Mesenchymal stem cell (in vitro differentiated cells and primary cell): Measurements from ENCODE around the gene SHISA2.

Experiments
- DNase-seq: peaks from one replicate; pipeline ENCODE4 v3.0.0-alpha.2; 2013
- H2AFZ ChIP-seq: one replicate; pipeline ENCODE4 v1.6.1; 2013; ENCODE audit warnings: low read depth, mild to moderate bottlenecking, control low read depth, inconsistent platforms, low read length, moderate library complexity
- H2AK5ac ChIP-seq: 2 replicates; pipeline ENCODE4 v1.6.1; 2013; ENCODE audit warnings: low read length, moderate library complexity, mild to moderate bottlenecking, inconsistent platforms; ENCODE audit not compliant: severe bottlenecking
- H2BK120ac ChIP-seq: one replicate; pipeline ENCODE4 v1.6.1; 2013; ENCODE audit warnings: low read depth, mild to moderate bottlenecking, inconsistent platforms, low read length, moderate library complexity
- H2BK12ac ChIP-seq, 2 experiments: one replicate each; pipeline ENCODE4 v1.6.1; 2013; ENCODE audit warnings: inconsistent platforms in 2 of 2, low read length in 2 of 2, mild to moderate bottlenecking in 2 of 2, moderate library complexity in 2 of 2, control low read depth in 1 of 2
- H2BK15ac ChIP-seq: one replicate; pipeline ENCODE4 v1.6.1; 2013; ENCODE audit warnings: mild to moderate bottlenecking, low read depth, inconsistent platforms; ENCODE audit not compliant: poor library complexity, severe bottlenecking
- H2BK5ac ChIP-seq: 2 replicates; pipeline ENCODE4 v1.6.1; 2013; ENCODE audit warnings: low read depth, mild to moderate bottlenecking, low read length, control low read depth, inconsistent platforms; ENCODE audit not compliant: poor library complexity, severe bottlenecking
- H3K14ac ChIP-seq, 2 experiments: one replicate each; pipeline ENCODE4 v1.6.1; 2013; ENCODE audit warnings: inconsistent platforms in 2 of 2, low read length in 2 of 2, control low read depth in 1 of 2, mild to moderate bottlenecking in 1 of 2, moderate library complexity in 1 of 2
- H3K18ac ChIP-seq, 2 experiments: one replicate each; pipeline ENCODE4 v1.6.1; 2013; ENCODE audit warnings: inconsistent platforms in 2 of 2, low read length in 2 of 2, control low read depth in 1 of 2, low read depth in 1 of 2, mild to moderate bottlenecking in 1 of 2
- H3K23ac ChIP-seq, 2 experiments: one replicate each; pipeline ENCODE4 v1.6.1; 2013; ENCODE audit warnings: inconsistent platforms in 2 of 2, low read length in 2 of 2, mild to moderate bottlenecking in 2 of 2, moderate library complexity in 2 of 2, control low read depth in 1 of 2
- H3K27ac ChIP-seq: 2 replicates; pipeline ENCODE4 v1.5.1; 2013; ENCODE audit warnings: mild to moderate bottlenecking, moderate library complexity, low read length, control low read depth, inconsistent platforms; ENCODE audit not compliant: poor library complexity, severe bottlenecking
- H3K27me3 ChIP-seq, 2 experiments: 2 replicates each; pipeline versions ENCODE4 v1.6.1 to v1.7.0; 2013; ENCODE audit warnings: low read length in 2 of 2, mild to moderate bottlenecking in 2 of 2, moderate library complexity in 2 of 2, control low read depth in 1 of 2, inconsistent platforms in 1 of 2; ENCODE audit not compliant: control insufficient read depth in 1 of 2, insufficient read depth in 1 of 2
- H3K36me3 ChIP-seq, 2 experiments: 2 replicates each; pipeline versions ENCODE4 v1.6.1 to v1.7.0; 2013; ENCODE audit warnings: low read length in 2 of 2, control low read depth in 1 of 2, inconsistent platforms in 1 of 2, low read depth in 1 of 2, mild to moderate bottlenecking in 1 of 2; ENCODE audit not compliant: insufficient read depth in 2 of 2, control insufficient read depth in 1 of 2
- H3K4ac ChIP-seq, 2 experiments: one replicate each; pipeline ENCODE4 v1.6.1; 2013; ENCODE audit warnings: inconsistent platforms in 2 of 2, low read length in 2 of 2, mild to moderate bottlenecking in 2 of 2, moderate library complexity in 2 of 2, control low read depth in 1 of 2, low read depth in 1 of 2
- H3K4me1 ChIP-seq: 2 replicates; pipeline ENCODE4 v1.6.1; 2013; ENCODE audit warnings: low read depth, low read length, control low read depth; ENCODE audit not compliant: control insufficient read depth, insufficient read depth
- H3K4me2 ChIP-seq: 2 replicates; pipeline ENCODE4 v1.6.1; 2013; ENCODE audit warnings: low read length, mild to moderate bottlenecking, inconsistent platforms; ENCODE audit not compliant: poor library complexity, severe bottlenecking
- H3K4me3 ChIP-seq, 2 experiments: 2 replicates each; pipeline versions ENCODE4 v1.5.1 to v1.7.0; 2013; ENCODE audit warnings: low read length in 2 of 2, mild to moderate bottlenecking in 2 of 2, control low read depth in 1 of 2, low read depth in 1 of 2; ENCODE audit not compliant: insufficient read depth in 1 of 2
- H3K79me1 ChIP-seq: replicated peaks from 2 replicates; pipeline ENCODE4 v1.6.1; 2013; ENCODE audit warnings: mild to moderate bottlenecking, control low read depth, low read length, inconsistent platforms; ENCODE audit not compliant: poor library complexity, severe bottlenecking
- H3K9ac ChIP-seq: 2 replicates; pipeline ENCODE4 v1.7.0; 2013; ENCODE audit warnings: mild to moderate bottlenecking, low read length, moderate library complexity
- H3K9me3 ChIP-seq: 2 replicates; pipeline ENCODE4 v1.7.0; 2013; ENCODE audit warnings: mild to moderate bottlenecking, low read length; ENCODE audit not compliant: control insufficient read depth
- H4K8ac ChIP-seq: one replicate; pipeline ENCODE4 v1.6.1; 2013; ENCODE audit warnings: inconsistent platforms, mild to moderate bottlenecking, low read length, moderate library complexity
- H4K91ac ChIP-seq: one replicate; pipeline ENCODE4 v1.6.1; 2013; ENCODE audit warnings: mild to moderate bottlenecking, low read length, inconsistent platforms
- WGBS: methylation state at CpG from one replicate; pipeline ENCODE4 v1.1.7; 2013; ENCODE audit warnings: mixed read lengths; 5-methylcytosine and 5-hydroxymethylcytosine counted together

Gene SHISA2

DNA sequence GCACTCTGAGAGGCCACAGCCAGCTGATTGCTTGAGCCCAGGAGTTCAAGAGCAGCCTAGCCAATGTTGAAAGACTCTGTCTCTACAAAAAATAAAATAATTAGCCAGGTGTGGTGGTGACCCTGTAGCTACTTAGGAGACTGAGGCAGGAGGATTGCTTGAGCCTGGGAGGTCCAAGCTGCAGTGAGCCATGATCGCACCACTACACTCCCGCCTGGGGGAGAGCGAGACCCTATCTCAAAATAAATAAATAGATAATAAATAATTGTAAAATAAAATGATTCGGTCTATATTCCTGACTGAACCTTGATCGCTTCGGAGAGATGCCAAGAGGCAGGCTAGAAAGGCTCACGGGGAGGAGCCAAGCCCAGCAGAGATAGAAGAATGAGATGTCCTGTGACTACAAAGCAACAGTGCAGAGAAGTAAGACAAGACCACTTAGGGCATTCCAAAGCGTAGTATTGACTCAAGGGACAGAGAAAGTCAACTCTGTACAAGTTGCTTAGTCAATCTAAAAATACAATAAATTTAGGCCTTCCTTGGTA, 12.8 kb downstream of the SHISA2 start:
- H4K8ac ChIP-seq, result no peak overlapping the region
- H3K18ac ChIP-seq, result no peak overlapping the region
- no peaks in the 10 kb centered on the region for H3K9me3 ChIP-seq
- peaks cover 5% of the 10 kb centered on the region for H3K4me1 ChIP-seq
- no peak overlapping the region for H2BK120ac ChIP-seq
- peaks cover 0 to 30% of the 10 kb centered on the region in 2 experiments for H3K27me3 ChIP-seq
- no peak for DNase-seq
- H3K4me3 ChIP-seq, result no peak overlapping the region
- H3K9ac ChIP-seq, result no peak overlapping the region
- H2BK5ac ChIP-seq, result no peak overlapping the region
- H3K27ac ChIP-seq, result no peak overlapping the region
- H2AFZ ChIP-seq, result no peak overlapping the region
- H3K23ac ChIP-seq, result no peak overlapping the region
- H2BK15ac ChIP-seq, result no peak overlapping the region
- no peak overlapping the region for H4K91ac ChIP-seq
- H2BK12ac ChIP-seq, result no peak overlapping the region
- no peak overlapping the region for H3K14ac ChIP-seq
- peaks cover 0 to 3% of the 10 kb centered on the region in 2 experiments for H3K36me3 ChIP-seq
- no peak overlapping the region for H2AK5ac ChIP-seq
- no peak overlapping the region for H3K4me2 ChIP-seq
- H3K79me1 ChIP-seq, result peaks cover 3% of the 10 kb centered on the region
- 95% methylated on average over 4 of the region's 8 CpGs for WGBS
- H3K4ac ChIP-seq, result no peak overlapping the region

DNA sequence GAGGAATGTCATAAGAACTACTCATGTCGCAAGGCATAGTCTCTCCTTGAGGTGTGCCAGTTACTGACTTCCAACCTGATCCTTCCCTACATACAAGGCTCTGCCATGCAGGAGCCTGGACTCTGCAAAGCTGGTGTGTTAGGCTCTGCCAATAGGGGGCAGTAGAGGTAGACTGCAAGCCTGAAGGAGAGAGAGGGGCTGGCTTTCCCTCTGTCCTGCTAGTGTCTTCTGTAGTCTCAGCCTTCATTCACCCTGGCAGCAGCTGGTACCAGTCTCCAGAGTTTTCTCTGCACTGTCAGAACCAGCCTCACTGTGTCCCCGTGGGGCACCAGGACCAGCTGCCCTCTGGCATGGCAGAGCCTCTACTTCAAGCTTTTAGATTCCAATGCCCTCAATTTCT, 14.5 kb downstream of the SHISA2 start:
- Histone ChIP-seq H2BK15ac (no peak overlapping the region), H3K79me1 (peaks cover 1% of the 10 kb centered on the region), H2BK5ac (no peak overlapping the region), H3K14ac (no peak overlapping the region), H3K36me3 (no peaks in the 10 kb centered on the region), H3K9me3 (no peaks in the 10 kb centered on the region), H4K8ac (no peak overlapping the region), H2BK12ac (no peak overlapping the region), H3K4me2 (no peak overlapping the region), H3K18ac (peak overlapping the region in 1 of 2 experiments; percentile 21), H2AK5ac (peak overlapping the region; percentile 73), H3K4ac (no peak overlapping the region), H3K4me3 (no peak overlapping the region), H4K91ac (no peak overlapping the region), H3K4me1 (peaks cover 2% of the 10 kb centered on the region), H3K27ac (no peak overlapping the region), H2BK120ac (no peak overlapping the region), H2AFZ (no peak overlapping the region), H3K27me3 (peaks cover 0 to 39% of the 10 kb centered on the region in 2 experiments), H3K23ac (no peak overlapping the region), H3K9ac (no peak overlapping the region)
- DNase-seq, result no peak
- WGBS, result 26% methylated on average over 2 of the region's 2 CpGs

DNA sequence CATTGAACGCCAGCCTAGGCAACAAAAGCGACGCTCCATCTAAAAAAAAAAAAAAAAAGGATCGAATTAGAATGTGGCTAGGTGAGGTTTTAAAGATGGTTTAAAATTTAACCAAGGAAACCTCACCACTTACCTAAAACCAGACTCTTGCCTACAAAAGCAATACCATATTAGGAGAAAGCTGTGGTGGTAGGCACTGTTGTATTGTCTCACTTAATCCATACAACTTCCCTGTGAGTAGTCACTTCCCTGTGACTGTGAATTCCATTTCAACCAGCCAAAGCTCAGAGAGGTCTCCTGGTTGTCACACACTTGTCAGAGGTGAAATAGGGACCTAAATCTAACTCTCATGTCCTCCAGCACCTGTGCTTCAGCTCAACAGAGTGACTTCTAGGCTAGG, 15.4 kb downstream of the SHISA2 start:
- H2BK120ac ChIP-seq, result no peak overlapping the region
- H3K27ac ChIP-seq, result no peak overlapping the region
- no peak overlapping the region for H3K4ac ChIP-seq
- H3K9ac ChIP-seq, result no peak overlapping the region
- H4K8ac ChIP-seq, result no peak overlapping the region
- no peak overlapping the region for H2BK12ac ChIP-seq
- H3K18ac ChIP-seq, result peak overlapping the region in 1 of 2 experiments; percentile 30
- H2BK15ac ChIP-seq, result no peak overlapping the region
- H3K36me3 ChIP-seq, result no peaks in the 10 kb centered on the region
- peaks cover 0 to 37% of the 10 kb centered on the region in 2 experiments for H3K27me3 ChIP-seq
- no peak overlapping the region for H3K4me3 ChIP-seq
- no peak overlapping the region for H3K4me2 ChIP-seq
- no peak overlapping the region for H2AFZ ChIP-seq
- 67% methylated on average over 3 of the region's 4 CpGs for WGBS
- no peak overlapping the region for H2AK5ac ChIP-seq
- H3K79me1 ChIP-seq, result peaks cover 1% of the 10 kb centered on the region
- H3K14ac ChIP-seq, result no peak overlapping the region
- no peak overlapping the region for H4K91ac ChIP-seq
- H3K9me3 ChIP-seq, result no peaks in the 10 kb centered on the region
- DNase-seq, result no peak
- H2BK5ac ChIP-seq, result no peak overlapping the region
- no peak overlapping the region for H3K23ac ChIP-seq
- no peaks in the 10 kb centered on the region for H3K4me1 ChIP-seq

DNA sequence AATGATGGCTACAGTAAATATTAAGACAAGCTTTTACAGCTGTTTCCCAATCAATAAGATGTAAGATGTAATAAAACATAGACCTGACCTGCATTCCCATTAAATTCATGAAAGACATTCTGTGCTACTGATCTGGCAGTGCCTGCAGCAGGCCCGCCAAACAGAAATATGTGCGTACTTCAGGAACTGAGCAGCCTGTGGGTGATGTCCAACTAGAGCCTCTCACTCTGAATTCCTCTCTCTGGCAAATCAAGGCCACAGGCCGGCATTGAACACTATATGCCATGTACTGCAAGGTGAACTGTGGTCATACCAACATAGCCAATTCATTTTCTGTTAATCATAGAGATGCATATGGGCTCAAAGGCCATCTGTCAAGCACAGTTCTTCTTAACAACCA, 17.8 kb downstream of the SHISA2 start:
- Histone ChIP-seq H2BK5ac (no peak overlapping the region), H3K27me3 (peaks cover 0 to 54% of the 10 kb centered on the region in 2 experiments), H3K4me1 (no peaks in the 10 kb centered on the region), H3K27ac (no peak overlapping the region), H3K79me1 (no peaks in the 10 kb centered on the region), H2AK5ac (no peak overlapping the region), H3K14ac (no peak overlapping the region), H3K36me3 (no peaks in the 10 kb centered on the region), H3K23ac (no peak overlapping the region), H3K9ac (no peak overlapping the region), H3K9me3 (peaks cover 5% of the 10 kb centered on the region), H3K4me3 (no peak overlapping the region), H2BK12ac (no peak overlapping the region), H4K91ac (no peak overlapping the region), H2AFZ (no peak overlapping the region), H2BK15ac (no peak overlapping the region), H4K8ac (no peak overlapping the region), H3K18ac (no peak overlapping the region), H3K4me2 (no peak overlapping the region), H2BK120ac (no peak overlapping the region), H3K4ac (no peak overlapping the region)
- WGBS, result 96% methylated on average over 3 of the region's 3 CpGs
- DNase-seq, result no peak
